GM21360 (cell line): Measurements from ENCODE around the gene SLC5A7.

Experiments used
- ATAC-seq: cut with Tn5 transposase; IDR thresholded peaks from one replicate; pipeline ENCODE4 v1.9.1; 2021; ENCODE audit warnings: mild to moderate bottlenecking, moderate library complexity; ENCODE audit not compliant: unreplicated experiment

SLC5A7 gene

GRCh38 chr2:107986278-107987217, at the start of gene SLC5A7:
TSS of gene SLC5A7 (plus strand) at chr2:107986524. CDS start at chr2:107988156, 1,632 bp downstream.
- no peak for ATAC-seq

GRCh38 chr2:107961395-107961794, 24.9 kb upstream of the SLC5A7 start:
- ATAC-seq: no peak

GRCh38 chr2:107964185-107964584, 22.1 kb upstream of the SLC5A7 start:
- no peak for ATAC-seq

GRCh38 chr2:107984707-107985106, 1.6 kb upstream of the SLC5A7 start:
- ATAC-seq: no peak

GRCh38 chr2:107988108-107988507, 1.8 kb downstream of the SLC5A7 start:
- no peak for ATAC-seq

- ATAC-seq: no peak
Measured at GRCh38 chr2:107989445-107989844, 3.1 kb downstream of the SLC5A7 start.

- no peak for ATAC-seq
Measured at GRCh38 chr2:107990718-107991117, 4.4 kb downstream of the SLC5A7 start.

- ATAC-seq: no peak
Measured at GRCh38 chr2:107992069-107992468, 5.7 kb downstream of the SLC5A7 start.

GRCh38 chr2:107999158-107999557, 12.8 kb downstream of the SLC5A7 start:
- ATAC-seq: no peak

GRCh38 chr2:108010912-108011591, 24.7 kb downstream of the SLC5A7 start:
- no peak for ATAC-seq

GRCh38 chr2:108013305-108013704, 27.0 kb downstream of the SLC5A7 start:
- no peak for ATAC-seq

GRCh38 chr2:108022628-108023027, 36.3 kb downstream of the SLC5A7 start:
- no peak for ATAC-seq

GRCh38 chr2:108023776-108024175, 37.5 kb downstream of the SLC5A7 start:
- ATAC-seq: no peak

GRCh38 chr2:108026092-108026794, 39.9 kb downstream of the SLC5A7 start:
- no peak for ATAC-seq

- no peak for ATAC-seq
Measured at GRCh38 chr2:108029496-108029895, 43.2 kb downstream of the SLC5A7 start.

- no peak for ATAC-seq
Measured at GRCh38 chr2:108029912-108030311, 43.6 kb downstream of the SLC5A7 start.

- no peak for ATAC-seq
Measured at GRCh38 chr2:108031471-108031941, 45.2 kb downstream of the SLC5A7 start.

- no peak for ATAC-seq
Measured at GRCh38 chr2:108034843-108035242, 48.5 kb downstream of the SLC5A7 start.

- ATAC-seq: no peak
Measured at GRCh38 chr2:108048752-108049151, 62.4 kb downstream of the SLC5A7 start.

- ATAC-seq: no peak
Measured at GRCh38 chr2:108058576-108059137, 72.3 kb downstream of the SLC5A7 start.
